ENCODE results near the gene NFKB2. TPM values are rescaled to one million over a fixed set of nuclear protein-coding genes. Genes with fewer than 3 reads are reported as not detected.

NFKB2 gene
- total RNA-seq, 1 donor from 2014 or later = 4.0 TPM

GRCh38 chr10:102438374-102438773, 42.9 kb downstream of the NFKB2 start:
- peaks cover 26% of the 10 kb centered on the region for H3K4me1 Mint-ChIP-seq
- Histone ChIP-seq H3K36me3 (no peaks in the 10 kb centered on the region), H3K9ac (no peak overlapping the region), H2AFZ (replicated peaks) (no peak overlapping the region), H3K9me3 (ENCODE audit: low read depth) (no peaks in the 10 kb centered on the region), H3K4me3 (no peak overlapping the region), H3F3A (ENCODE audit: low read depth) (peaks cover 12% of the 10 kb centered on the region), H3K4me2 (no peak overlapping the region), H3K27ac (no peak overlapping the region), H3K27me3 (peaks cover 40% of the 10 kb centered on the region), H3K79me2 (ENCODE audit: low read depth) (no peaks in the 10 kb centered on the region), H4K20me1 (ENCODE audit: low read depth) (no peaks in the 10 kb centered on the region), H3K4me1 (peaks cover 11% of the 10 kb centered on the region)
- no peak overlapping the region for H3K27ac Mint-ChIP-seq
- TF ChIP-seq EZH2 (IDR thresholded peaks at IDR 0.05) = no peak
- no peak for TF ChIP-seq EZH2phosphoT487 (IDR thresholded peaks at IDR 0.05)
- DNase-seq (ENCODE audit: low spot score) = no peak
- peaks cover 2% of the 10 kb centered on the region for H3K27me3 Mint-ChIP-seq (ENCODE audit: insufficient read depth, low read depth)
- no peak overlapping the region for H3K4me3 Mint-ChIP-seq
- no peaks in the 10 kb centered on the region for H3K36me3 Mint-ChIP-seq
- no peaks in the 10 kb centered on the region for H3K9me3 Mint-ChIP-seq

DNA sequence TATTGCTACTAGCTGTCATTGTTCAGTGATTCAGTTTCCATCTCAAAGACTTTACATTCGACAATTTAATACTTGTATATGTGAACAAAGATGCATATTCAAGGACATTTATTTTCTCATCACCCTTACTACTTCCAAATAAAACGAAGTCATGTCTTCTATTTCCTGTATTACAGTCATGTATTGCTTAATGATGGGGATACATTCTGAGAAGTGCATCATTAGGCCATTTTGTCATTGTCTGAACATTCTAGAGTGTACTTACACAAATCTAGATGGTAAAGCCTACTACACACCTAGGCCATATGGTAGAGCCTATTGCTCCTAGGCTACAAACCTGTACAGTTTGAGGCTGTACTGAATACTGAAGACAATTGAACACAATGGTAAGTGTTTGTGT, 49.3 kb downstream of the NFKB2 start:
- no peak overlapping the region for H3K9ac ChIP-seq
- H3K27ac Mint-ChIP-seq = no peak overlapping the region

DNA sequence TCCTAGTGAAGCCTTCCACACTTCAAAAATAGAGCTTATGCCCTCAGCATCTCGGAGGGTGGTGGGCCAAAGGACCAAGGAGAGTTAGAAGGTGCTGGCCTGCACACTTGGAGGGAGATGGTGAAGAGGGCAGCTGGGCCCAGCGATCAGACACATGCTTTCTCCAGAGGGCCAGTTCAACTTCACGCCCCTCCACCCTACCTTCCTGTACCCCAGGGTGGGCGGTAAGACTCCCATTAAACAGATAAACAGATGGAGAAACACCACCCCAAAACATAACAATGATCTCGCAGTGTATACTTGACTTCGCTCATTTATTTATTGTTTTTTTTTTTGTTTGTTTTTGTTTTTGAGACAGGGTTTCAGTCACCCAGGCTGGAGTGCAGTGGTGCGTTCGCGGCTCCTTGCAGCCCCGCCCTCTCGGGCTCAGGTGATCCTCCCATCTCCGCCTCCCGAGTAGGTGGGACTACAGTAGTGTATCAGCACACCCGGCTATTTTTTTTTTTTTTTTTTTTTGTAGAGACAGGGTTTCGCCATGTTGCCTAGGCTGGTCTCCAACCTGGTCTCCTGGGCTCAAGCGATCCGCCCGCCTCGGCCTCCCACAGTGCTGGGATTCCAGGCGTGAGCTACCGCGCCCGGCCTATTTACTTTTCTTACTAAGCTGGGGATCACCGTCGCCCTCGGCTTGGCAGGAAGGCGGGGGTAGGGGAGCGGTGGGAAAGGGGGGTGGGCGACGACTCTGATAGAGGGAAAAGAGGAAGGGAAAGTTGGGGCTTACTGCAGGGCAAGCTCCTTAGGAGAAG, 54.0 kb downstream of the NFKB2 start:
- H3K9me3 ChIP-seq (ENCODE audit: low read depth) = no peaks in the 10 kb centered on the region
- H3K27me3 ChIP-seq = peaks cover 9% of the 10 kb centered on the region
- Mint-ChIP-seq H3K9me3 (no peaks in the 10 kb centered on the region), H3K4me3 (peak overlapping the region; percentile 91), H3K4me1 (peaks cover 23% of the 10 kb centered on the region), H3K27me3 (ENCODE audit: insufficient read depth, low read depth) (peaks cover 15% of the 10 kb centered on the region), H3K36me3 (peaks cover 2% of the 10 kb centered on the region), H3K27ac (no peak overlapping the region)
- H3F3A ChIP-seq (ENCODE audit: low read depth) = peaks cover 47% of the 10 kb centered on the region
- H3K4me3 ChIP-seq = peak overlapping the region; percentile 82
- peak overlapping the region; percentile 83 for H3K4me2 ChIP-seq
- H3K79me2 ChIP-seq (ENCODE audit: low read depth) = no peaks in the 10 kb centered on the region
- no peaks in the 10 kb centered on the region for H3K36me3 ChIP-seq
- H3K27ac ChIP-seq = no peak overlapping the region
- H3K4me1 ChIP-seq = peaks cover 23% of the 10 kb centered on the region
- no peak overlapping the region for H3K9ac ChIP-seq
- peak; percentile 79 for DNase-seq (ENCODE audit: low spot score)
- TF ChIP-seq, protein P1, sequence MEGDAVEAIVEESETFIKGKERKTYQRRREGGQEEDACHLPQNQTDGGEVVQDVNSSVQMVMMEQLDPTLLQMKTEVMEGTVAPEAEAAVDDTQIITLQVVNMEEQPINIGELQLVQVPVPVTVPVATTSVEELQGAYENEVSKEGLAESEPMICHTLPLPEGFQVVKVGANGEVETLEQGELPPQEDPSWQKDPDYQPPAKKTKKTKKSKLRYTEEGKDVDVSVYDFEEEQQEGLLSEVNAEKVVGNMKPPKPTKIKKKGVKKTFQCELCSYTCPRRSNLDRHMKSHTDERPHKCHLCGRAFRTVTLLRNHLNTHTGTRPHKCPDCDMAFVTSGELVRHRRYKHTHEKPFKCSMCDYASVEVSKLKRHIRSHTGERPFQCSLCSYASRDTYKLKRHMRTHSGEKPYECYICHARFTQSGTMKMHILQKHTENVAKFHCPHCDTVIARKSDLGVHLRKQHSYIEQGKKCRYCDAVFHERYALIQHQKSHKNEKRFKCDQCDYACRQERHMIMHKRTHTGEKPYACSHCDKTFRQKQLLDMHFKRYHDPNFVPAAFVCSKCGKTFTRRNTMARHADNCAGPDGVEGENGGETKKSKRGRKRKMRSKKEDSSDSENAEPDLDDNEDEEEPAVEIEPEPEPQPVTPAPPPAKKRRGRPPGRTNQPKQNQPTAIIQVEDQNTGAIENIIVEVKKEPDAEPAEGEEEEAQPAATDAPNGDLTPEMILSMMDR (IDR thresholded peaks at IDR 0.05) = no peak
- H4K20me1 ChIP-seq (ENCODE audit: low read depth) = peaks cover 18% of the 10 kb centered on the region
- peak overlapping the region; percentile 69 for H2AFZ ChIP-seq (replicated peaks)

More for the DNA sequence above, 49.3 kb downstream of the NFKB2 start:
- Histone ChIP-seq H4K20me1 (ENCODE audit: low read depth) (no peaks in the 10 kb centered on the region), H3K4me3 (no peak overlapping the region), H3K36me3 (no peaks in the 10 kb centered on the region), H2AFZ (replicated peaks) (no peak overlapping the region), H3K9me3 (ENCODE audit: low read depth) (no peaks in the 10 kb centered on the region), H3K4me2 (no peak overlapping the region), H3K27me3 (peaks cover 7% of the 10 kb centered on the region), H3F3A (ENCODE audit: low read depth) (peaks cover 11% of the 10 kb centered on the region), H3K4me1 (peaks cover 4% of the 10 kb centered on the region), H3K27ac (no peak overlapping the region), H3K79me2 (ENCODE audit: low read depth) (no peaks in the 10 kb centered on the region)
- Mint-ChIP-seq H3K36me3 (no peaks in the 10 kb centered on the region), H3K9me3 (no peaks in the 10 kb centered on the region), H3K4me1 (peaks cover 8% of the 10 kb centered on the region), H3K4me3 (no peak overlapping the region), H3K27me3 (ENCODE audit: insufficient read depth, low read depth) (peaks cover 4% of the 10 kb centered on the region)
- DNase-seq (ENCODE audit: low spot score) = no peak
- no peak for TF ChIP-seq EZH2 (IDR thresholded peaks at IDR 0.05)

GRCh38 chr10:102450124-102450373, 54.5 kb downstream of the NFKB2 start:
- Mint-ChIP-seq H3K36me3 (peaks cover 2% of the 10 kb centered on the region), H3K4me3 (peak overlapping the region; percentile 91), H3K4me1 (peaks cover 28% of the 10 kb centered on the region), H3K9me3 (no peaks in the 10 kb centered on the region), H3K27me3 (ENCODE audit: insufficient read depth, low read depth) (peaks cover 15% of the 10 kb centered on the region), H3K27ac (peak overlapping the region; percentile 44)
- Histone ChIP-seq H3K4me3 (peak overlapping the region; percentile 82), H3K27me3 (peaks cover 9% of the 10 kb centered on the region), H3K9me3 (ENCODE audit: low read depth) (no peaks in the 10 kb centered on the region), H3K4me2 (peak overlapping the region; percentile 83), H3K4me1 (peaks cover 28% of the 10 kb centered on the region), H3F3A (ENCODE audit: low read depth) (peaks cover 52% of the 10 kb centered on the region), H3K79me2 (ENCODE audit: low read depth) (no peaks in the 10 kb centered on the region), H4K20me1 (ENCODE audit: low read depth) (peaks cover 18% of the 10 kb centered on the region), H3K36me3 (no peaks in the 10 kb centered on the region), H3K27ac (no peak overlapping the region), H3K9ac (no peak overlapping the region), H2AFZ (replicated peaks) (peak overlapping the region; percentile 69)
- no peak for DNase-seq (ENCODE audit: low spot score)
- TF ChIP-seq, protein P1 (IDR thresholded peaks at IDR 0.05) = no peak
- TF ChIP-seq EZH2phosphoT487 (IDR thresholded peaks at IDR 0.05) = peak; percentile 11
